Lung microvascular endothelial cell (primary cell): ENCODE results near the gene HLA-B. TPM values are rescaled to one million over a fixed set of nuclear protein-coding genes. Genes with fewer than 3 reads are reported as not detected.

Source experiments
- DNase-seq, 2 donors: peaks; one replicate each; pipeline versions ENCODE4 v3.0.0 to v3.0.0-alpha.2; 2010; ENCODE audit warnings: low read depth in 2 of 2
- total RNA-seq: library from RNA; depleted of rRNA; stranded (reverse); fragments of >200 nt; gene quantifications from 2 replicates; pipeline ENCODE4 v1.2.1, GENCODE V29; 2014

Gene HLA-B
- total RNA-seq, 1 donor from 2014 or later: 307 TPM

GRCh38 chr6:31353384-31353945 lies 3.5 kb downstream of the HLA-B start:
- DNase-seq: no peak

DNA sequence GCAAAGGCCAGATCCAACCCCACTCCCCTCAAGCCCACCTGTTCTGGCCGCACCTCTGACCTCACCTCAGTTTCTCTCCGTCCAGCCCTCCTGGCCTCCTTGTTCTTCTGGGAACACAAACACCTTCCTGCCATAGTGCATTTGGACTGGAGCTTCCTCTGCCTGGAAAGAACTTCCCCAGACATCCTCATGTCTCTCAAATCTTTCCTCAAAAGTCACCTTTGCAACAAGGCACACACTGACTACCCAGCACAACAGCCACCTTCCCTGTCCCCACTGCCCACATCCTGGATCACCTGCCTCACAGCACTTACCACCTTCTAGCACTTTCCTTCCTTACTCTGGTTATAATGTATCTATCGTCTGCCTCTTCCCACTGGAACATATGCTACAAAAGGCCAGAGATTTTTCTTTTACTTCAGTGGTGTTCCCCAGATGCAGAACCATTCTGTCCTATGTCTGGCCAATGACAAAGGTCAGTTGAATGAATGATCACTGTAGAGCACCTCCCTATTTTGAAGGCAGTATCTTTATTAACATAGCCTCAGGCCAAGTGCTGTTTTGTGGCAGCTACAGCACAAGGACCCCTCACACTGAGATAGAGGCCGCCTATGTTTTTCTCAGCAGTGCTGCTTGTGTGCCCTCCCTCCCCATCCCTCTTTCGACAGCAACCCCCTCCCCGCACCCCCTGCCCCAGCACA lies 4.1 kb downstream of the HLA-B start:
- DNase-seq: no peak

DNA sequence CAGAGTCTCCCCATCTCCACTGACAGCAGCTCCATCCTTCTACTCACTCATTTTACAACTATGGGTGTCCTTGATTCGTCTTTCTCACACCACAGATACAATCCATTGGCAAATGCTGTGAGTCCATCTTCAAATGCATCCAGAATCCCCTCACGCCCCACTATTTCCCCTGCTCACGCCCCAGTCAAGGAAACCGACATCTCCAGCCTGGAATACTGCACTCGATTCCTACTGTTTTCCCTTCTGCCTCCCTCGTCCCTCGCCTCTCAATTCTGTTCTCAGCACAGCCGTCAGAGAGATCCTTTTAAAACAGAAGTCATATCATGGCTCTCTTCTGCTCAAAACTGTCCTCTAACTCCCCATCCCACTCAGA lies 4.7 kb downstream of the HLA-B start:
- DNase-seq: no peak

- no peak for DNase-seq
Measured at GRCh38 chr6:31351401-31352309, 5.3 kb downstream of the HLA-B start.

DNA sequence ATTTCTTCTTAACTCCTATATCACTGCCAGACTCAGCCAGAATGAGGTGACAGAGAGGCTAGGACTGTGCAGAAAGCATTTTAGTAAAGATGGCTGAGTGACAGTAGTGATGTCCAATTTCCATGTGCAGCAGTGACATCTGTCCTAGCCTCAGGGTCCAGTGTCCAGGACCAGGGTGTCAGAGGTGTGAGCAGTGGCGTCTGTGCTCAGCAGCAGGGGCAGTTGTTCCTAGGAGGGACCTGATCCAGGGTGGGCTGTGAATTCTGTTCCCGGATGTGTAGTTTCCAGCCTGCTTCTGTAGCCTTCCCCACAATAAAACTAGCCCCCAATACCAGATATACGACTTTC lies 6.0 kb downstream of the HLA-B start:
- DNase-seq: no peak

DNA sequence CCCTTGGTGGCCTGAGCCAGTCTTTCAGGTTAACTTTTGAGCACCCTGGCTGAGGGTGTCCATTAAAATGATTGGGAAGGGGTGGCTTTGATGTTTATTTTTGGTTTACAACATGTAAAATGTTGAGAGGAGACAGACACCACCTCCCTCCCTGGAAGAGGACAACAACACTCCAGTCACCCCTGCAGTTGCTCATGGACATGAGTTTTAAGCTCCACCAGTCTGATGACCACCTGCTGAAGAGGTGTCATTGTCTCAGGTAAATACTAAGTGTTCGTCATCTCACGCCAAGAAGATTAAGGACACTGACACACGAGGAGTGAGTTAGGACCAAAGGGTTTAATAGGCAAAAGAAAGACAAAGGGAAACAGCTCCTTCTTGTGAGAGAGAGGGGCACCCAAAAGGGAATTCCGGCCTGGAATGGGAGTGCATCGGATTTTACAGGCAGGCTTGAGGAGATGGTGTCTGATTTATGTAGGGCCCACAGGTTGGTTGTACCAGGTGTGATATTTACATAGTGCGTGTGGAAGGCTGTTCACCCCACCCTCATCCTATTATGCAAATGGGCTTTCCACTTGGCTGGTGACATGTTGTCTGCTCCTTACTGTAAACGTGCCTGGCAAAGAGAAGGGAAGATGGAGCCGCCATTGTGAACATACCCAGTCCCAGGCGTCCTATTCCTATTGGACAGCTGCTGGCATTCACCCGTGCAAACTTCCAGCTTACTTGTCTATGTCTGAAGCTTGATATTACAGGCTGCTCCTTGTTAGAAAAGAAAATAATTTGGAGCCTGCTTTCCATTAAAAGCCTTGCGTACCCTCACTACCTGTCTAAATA lies 6.6 kb downstream of the HLA-B start:
- no peak for DNase-seq

DNA sequence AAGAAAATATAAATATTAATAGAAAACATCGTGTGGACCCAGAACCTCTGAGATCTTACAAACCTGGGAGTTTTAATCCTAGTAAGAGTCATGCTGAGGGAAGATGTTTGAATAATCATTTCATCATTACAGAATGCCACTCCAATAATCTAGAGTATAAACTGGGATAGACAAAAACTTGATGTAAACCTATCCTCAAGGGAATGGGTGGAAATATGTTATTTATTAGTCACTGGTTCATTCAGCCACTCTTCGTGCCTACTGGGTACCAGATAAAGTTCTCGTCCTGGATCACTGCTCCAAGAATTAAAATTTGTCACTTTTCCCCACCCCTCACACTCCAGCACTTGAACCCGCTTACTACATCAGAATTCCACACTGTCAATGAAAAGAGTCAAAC lies 7.7 kb downstream of the HLA-B start:
- no peak for DNase-seq

DNA sequence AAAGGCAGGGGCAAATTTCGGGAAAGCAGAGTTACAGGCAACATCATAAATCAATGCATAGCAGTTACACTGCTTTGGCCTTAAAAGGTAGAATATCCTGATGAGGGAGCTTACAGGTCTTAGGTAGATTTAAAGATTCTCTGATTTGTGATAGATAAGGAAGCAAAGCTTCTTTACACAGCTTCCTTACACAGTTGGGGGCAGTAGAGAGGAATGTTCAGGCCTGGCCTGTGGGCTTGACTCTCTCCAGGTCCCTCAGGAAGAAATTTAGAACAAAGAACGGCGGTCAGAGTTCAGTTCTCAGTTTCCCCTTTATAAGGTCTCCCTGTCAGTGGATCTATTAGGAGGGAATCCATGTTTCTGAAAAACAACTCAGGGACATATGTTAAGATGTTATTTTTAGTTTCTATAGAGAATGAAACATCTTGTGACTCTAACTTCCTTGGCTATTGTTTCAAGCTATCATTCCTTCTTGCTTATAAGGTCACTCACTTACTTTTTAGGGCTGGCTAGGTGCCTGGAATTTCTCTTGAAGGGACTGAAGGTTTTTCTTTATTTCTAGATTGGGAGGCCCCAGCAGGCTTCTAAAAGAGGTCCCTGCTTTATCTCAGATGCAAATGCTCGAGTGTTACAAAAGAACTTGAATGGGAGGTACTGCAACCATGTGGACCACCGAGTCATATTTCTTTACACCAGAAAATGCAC lies 11.8 kb downstream of the HLA-B start:
- no peak for DNase-seq

- DNase-seq: no peak
Measured at GRCh38 chr6:31340228-31340627, 16.8 kb downstream of the HLA-B start.

- no peak for DNase-seq
Measured at GRCh38 chr6:31339210-31339609, 17.8 kb downstream of the HLA-B start.

DNA sequence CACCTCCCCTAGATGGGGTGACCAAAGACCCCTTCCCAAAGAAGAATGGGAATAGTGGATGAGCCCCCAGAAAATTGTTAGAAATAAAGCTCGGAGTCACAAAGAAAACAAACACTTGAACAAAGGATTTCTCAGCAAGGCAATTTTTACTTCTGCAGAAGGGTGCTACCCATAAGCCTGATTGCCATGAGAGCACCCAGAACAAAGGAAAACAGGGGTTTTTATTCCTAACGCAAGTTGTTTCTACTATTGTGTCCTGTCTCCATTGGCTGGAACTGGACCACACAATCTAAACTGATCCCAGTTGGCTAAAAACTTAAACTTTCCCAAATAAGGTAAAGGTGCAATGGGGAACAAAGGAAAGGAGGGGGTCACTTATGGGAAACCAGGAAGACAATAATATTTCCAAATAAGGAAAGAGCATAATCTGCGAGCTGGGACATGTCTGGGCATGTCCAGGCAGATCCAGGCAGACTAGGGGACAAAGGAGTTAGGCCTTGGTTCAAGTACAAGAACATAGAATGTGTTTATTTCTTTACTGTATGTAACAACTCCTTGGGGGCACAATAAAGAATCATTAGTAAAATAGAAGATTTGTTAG lies 20.0 kb downstream of the HLA-B start:
- no peak for DNase-seq

- DNase-seq: no peak
Measured at GRCh38 chr6:31332637-31333602, 24.1 kb downstream of the HLA-B start.

DNA sequence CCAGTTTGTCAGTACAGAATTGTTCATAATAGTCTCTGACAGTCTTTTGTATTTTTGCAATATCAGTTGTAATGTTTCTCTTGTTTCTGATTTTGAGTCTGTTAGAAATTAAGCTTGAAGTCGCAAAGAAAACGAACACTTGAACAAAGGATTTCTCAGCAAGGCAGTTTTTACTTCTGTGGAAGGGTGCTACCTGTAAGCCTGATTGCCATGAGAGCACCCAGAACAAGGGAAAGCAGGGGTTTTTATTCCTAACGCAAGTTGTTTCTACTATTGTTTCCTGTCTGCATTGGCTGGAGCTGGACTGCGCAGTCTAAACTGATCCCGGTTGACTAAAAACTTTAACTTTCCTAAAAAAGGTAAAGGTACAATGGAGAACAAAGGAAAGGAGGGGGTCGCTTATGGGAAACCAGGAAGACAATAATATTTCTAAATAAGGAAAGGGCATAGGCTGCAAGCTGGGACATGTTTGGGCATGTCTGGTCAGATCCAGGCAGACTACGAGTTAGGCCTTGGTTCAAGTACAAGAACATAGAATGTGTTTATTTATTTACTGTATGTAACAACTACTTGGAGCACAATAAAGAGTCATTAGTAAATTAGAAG lies 28.5 kb downstream of the HLA-B start:
- DNase-seq: no peak

GRCh38 chr6:31321820-31322219 lies 35.2 kb downstream of the HLA-B start:
- no peak for DNase-seq

- no peak for DNase-seq
Measured at GRCh38 chr6:31321005-31321707, 35.8 kb downstream of the HLA-B start.

GRCh38 chr6:31317036-31317435 lies 39.9 kb downstream of the HLA-B start:
- DNase-seq: no peak

DNA sequence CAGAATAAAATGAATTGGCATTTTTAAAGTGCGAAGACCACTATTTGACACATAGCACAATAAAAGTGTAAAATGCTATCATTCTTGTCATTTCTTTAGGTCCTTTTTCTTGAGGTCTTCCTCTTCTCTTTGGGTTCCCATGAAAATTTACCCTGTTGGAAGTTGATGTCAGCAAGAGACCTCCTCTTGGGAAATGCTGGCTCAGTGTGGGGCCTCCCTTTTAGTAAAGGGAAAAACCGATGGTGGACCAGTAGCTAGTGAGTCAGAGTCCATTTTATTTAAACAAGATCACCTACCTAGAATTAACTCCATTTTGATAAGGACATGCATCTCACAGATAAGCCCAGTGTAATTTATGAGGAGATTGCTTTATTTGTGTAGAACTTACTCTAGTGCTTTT lies 47.3 kb downstream of the HLA-B start:
- DNase-seq: no peak

- no peak for DNase-seq
Measured at GRCh38 chr6:31308845-31309175, 48.2 kb downstream of the HLA-B start.
